IPS-NIHi7 (cell line): ENCODE measurements around the gene NDUFA13.

ENCODE experiments used
- DNase-seq: peaks from one replicate; pipeline ENCODE4 v3.0.0; 2012; ENCODE audit warnings: mixed read lengths; ENCODE audit errors: extremely low spot score

NDUFA13 gene

GRCh38 chr19:19488875-19489690 lies 26.9 kb upstream of the NDUFA13 start:
- peak; percentile 84 for DNase-seq

GRCh38 chr19:19489804-19490204 lies 26.2 kb upstream of the NDUFA13 start:
- DNase-seq = no peak

GRCh38 chr19:19490214-19490968 lies 25.6 kb upstream of the NDUFA13 start:
- DNase-seq = peak; percentile 87

GRCh38 chr19:19491321-19492025 lies 24.6 kb upstream of the NDUFA13 start:
- DNase-seq = no peak

- DNase-seq = no peak
Measured at GRCh38 chr19:19492026-19492610, 23.9 kb upstream of the NDUFA13 start.

DNA sequence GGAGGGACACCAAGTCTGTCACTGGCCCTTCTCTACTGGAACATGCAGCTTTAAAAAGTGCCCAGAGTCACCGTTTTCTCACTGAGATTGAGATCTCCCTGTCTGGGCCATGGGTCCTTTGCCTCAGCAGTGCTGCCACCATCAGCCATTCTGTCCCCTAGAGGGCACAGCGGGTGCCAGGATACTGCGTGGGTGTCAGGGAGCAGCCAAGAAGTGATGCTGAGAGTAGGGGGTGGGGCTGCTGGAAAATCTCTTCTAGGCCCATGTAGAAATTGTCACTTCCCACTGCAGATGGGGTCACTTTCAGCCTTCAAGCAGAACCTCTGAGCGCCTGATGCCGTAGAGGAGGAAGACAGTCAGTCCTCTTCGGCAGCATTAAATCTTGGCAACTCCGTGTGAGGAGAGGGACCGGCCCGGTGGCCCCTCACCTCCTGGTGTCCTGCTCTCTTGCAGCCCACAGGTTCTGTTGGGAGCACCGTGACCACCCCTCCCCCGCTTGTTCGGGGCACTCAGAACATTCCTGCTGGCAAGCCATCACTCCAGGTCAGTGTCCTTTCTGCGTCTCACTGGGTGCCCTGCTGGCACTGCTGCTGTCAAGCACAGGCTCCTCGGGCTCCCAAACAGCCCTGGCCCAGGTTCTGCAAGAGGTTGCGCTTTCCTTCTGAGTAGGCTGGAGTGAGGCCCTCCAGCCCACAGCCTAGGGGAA lies 22.0 kb upstream of the NDUFA13 start:
- no peak for DNase-seq

- no peak for DNase-seq
Measured at GRCh38 chr19:19495614-19496603, 20.1 kb upstream of the NDUFA13 start.

GRCh38 chr19:19498255-19498991 lies 17.6 kb upstream of the NDUFA13 start:
- no peak for DNase-seq

DNA sequence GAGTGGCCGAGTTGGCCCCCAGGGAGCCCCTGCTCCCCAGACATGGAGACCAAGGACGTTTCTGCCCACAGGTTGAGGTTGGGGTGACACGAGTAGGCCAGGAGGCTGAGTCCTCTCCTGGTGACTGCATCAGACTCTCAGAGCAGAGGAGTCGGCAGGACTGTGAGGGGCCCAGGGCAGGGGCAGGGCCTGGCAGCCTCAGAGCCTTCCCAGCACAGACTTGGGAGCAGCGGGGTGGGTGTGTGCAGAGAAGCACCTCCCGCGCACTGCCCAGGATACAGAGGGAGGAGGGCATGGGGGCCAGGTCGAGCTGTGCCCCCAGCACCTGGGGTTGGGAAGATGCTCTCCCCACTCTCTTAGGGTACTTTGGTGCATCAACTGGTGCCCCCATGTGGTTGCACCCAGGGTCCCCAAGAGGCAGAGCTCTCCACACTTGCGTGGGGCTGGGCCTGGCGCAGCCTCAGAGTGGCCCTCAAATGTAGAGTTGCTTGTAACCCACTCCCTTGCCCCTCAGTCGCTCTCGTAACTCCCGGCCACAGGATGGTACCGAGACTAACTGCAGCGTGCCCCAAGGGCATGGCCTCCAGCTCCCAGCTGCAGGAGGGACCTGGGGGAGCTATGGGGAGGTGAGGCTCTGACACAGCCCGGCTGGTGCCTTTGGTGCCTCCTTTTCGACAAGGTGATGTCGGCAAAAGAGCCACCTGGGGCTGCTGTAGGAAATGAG lies 16.6 kb upstream of the NDUFA13 start:
- no peak for DNase-seq

- DNase-seq = no peak
Measured at GRCh38 chr19:19500975-19501644, 14.9 kb upstream of the NDUFA13 start.

GRCh38 chr19:19501798-19502197 lies 14.2 kb upstream of the NDUFA13 start:
- DNase-seq = no peak

GRCh38 chr19:19502281-19502680 lies 13.7 kb upstream of the NDUFA13 start:
- no peak for DNase-seq

DNA sequence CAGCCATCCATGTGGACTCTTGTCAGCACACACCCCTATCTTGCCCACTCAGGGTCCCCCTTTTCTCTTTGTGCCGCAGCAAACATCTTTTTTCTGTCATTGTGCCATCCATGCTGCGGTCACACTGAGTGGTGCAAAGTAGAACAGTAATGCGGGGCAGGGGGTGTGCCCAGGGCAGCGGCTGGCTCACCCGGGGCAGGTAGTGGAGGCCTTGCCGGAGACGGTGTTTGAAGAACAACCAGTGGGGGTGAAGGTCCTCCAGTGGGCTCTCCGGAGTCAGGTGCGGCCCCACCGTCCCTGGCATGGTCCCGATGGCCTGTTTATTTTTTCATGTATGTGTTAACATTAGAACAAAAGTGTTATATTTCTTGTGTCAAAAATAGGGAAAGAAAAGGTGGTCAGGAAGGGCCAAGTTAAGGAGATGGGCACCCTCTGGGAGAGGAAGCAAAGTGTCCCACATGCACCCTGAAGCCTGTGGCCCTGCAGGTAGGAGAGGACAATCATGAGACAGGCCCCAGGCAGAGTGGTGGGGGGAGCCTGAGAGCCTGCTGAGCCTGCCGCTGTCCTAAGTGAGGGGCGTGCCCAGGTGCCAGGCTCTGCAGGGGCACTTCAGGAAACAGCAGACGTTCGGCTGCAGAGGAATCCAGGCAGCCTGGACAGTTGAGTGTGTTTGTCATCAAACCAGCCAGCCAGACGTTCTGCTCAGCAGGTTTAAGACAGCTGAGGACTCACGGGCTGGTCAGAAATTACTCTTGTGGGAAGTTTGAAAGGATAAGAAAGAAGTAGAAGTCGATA lies 13.0 kb upstream of the NDUFA13 start:
- no peak for DNase-seq

DNA sequence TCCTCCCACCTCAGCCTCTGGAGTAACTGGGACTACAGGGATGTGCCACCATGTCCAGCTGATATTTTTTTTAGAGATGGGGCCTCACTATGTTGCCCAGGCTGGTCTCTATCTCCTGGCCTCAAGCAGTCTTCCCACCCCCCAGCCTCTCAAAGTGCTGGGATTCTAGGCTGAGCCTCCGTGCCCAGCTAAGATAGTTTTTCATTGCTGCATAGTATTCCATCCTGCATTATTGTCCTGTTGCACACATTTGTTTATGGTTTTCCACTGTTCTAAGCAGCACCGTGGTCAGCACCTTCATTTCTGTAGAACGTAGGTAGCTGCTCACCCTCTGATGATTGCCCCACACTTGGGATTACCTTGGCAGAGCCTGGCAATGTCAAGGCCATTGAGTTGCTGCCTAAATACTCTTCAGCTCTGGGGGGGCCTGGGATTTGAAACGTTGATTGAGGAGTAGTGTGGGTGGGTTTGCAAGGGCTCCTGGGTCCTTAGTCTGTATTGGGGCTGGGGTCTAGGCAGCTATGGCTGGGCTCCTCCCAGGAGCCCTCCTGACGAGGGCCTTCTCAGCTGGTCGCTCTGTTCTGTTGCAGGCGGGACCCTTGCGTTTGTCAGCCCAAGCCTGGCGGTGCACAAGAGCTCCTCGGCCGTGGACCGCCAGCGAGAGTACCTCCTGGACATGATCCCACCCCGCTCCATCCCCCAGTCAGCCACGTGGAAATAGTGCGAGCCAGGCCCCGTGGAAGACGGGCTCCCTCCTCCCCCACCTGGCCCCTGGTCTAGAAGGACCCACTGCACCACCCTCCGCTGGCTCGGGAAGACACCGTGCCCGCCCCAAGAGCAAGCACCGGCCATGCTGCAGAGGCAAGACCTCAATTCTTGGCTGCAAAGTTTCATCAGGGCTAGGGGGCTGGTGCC lies 11.0 kb upstream of the NDUFA13 start:
- no peak for DNase-seq

DNA sequence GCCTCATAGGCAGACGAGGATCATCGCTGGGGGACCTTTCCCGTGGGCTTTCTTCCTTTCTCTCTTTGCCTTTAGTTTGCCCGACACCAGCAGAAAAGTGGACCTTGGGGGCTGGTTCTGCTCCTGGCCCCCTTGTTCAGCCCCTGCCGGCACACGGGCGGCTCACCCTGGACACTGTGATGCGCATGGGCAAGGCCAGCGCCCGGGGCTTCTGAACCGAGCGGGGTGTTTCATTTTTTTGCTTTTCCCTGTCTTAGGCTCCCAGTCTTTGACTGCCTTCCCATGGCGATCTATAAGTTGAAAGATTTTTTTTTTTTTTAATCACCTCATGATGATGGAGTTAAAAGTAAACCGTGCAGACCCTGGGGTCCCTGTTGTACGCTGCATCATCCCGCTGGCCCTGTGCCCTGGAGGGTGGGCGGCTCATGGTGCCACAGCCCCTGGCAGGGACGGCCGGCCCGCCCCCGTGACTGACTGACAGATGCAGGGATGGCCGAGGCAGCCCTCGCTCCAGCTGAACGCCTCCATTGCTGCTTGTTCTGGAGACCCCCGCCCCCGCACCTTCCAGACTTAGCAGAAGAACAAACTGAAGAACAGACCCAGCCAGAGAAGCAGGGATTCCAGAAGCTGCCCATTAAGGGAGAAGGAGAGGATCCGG lies 10.2 kb upstream of the NDUFA13 start:
- DNase-seq = no peak

- DNase-seq = no peak
Measured at GRCh38 chr19:19506592-19506991, 9.4 kb upstream of the NDUFA13 start.
